IPS-18a (cell line): ENCODE measurements around the gene PARN.
A peak's percentile ranks its signal among the peaks of the same experiment; 100 is the strongest.

ENCODE experiments used
- H3K27ac ChIP-seq: one replicate; pipeline ENCODE4 v1.5.1; 2013; ENCODE audit warnings: low read length
- H3K27me3 ChIP-seq: one replicate; pipeline ENCODE4 v1.6.1; 2013; ENCODE audit warnings: mild to moderate bottlenecking, low read length; ENCODE audit not compliant: control insufficient read depth, insufficient read depth
- H3K36me3 ChIP-seq: one replicate; pipeline ENCODE4 v1.6.1; 2013; ENCODE audit warnings: low read depth, low read length; ENCODE audit not compliant: control insufficient read depth
- H3K4me1 ChIP-seq: one replicate; pipeline ENCODE4 v1.6.1; 2013; ENCODE audit warnings: low read depth, low read length; ENCODE audit not compliant: control insufficient read depth
- H3K4me3 ChIP-seq: one replicate; pipeline ENCODE4 v1.5.1; 2013; ENCODE audit warnings: low read length
- H3K9ac ChIP-seq: one replicate; pipeline ENCODE4 v1.6.1; 2013; ENCODE audit warnings: mild to moderate bottlenecking, low read length, moderate library complexity
- H3K9me3 ChIP-seq: one replicate; pipeline ENCODE4 v1.6.1; 2013; ENCODE audit warnings: low read depth, low read length; ENCODE audit not compliant: control insufficient read depth

The PARN gene

GRCh38 chr16:14491861-14492529 lies 138.1 kb downstream of the PARN start:
- no peak overlapping the region for H3K9ac ChIP-seq
- H3K9me3 ChIP-seq = no peaks in the 10 kb centered on the region
- peaks cover 9% of the 10 kb centered on the region for H3K4me1 ChIP-seq
- H3K27ac ChIP-seq = no peak overlapping the region
- H3K36me3 ChIP-seq = no peaks in the 10 kb centered on the region
- no peaks in the 10 kb centered on the region for H3K27me3 ChIP-seq
- H3K4me3 ChIP-seq = no peak overlapping the region

- Histone ChIP-seq H3K9ac (no peak overlapping the region), H3K9me3 (no peaks in the 10 kb centered on the region), H3K27me3 (no peaks in the 10 kb centered on the region), H3K36me3 (no peaks in the 10 kb centered on the region), H3K27ac (no peak overlapping the region), H3K4me1 (peaks cover 16% of the 10 kb centered on the region), H3K4me3 (no peak overlapping the region)
Observed at GRCh38 chr16:14490235-14490634, 139.8 kb downstream of the PARN start.

GRCh38 chr16:14489460-14489859 lies 140.6 kb downstream of the PARN start:
- H3K27me3 ChIP-seq = no peaks in the 10 kb centered on the region
- H3K36me3 ChIP-seq = no peaks in the 10 kb centered on the region
- no peaks in the 10 kb centered on the region for H3K9me3 ChIP-seq
- H3K4me3 ChIP-seq = no peak overlapping the region
- H3K9ac ChIP-seq = no peak overlapping the region
- H3K4me1 ChIP-seq = peaks cover 16% of the 10 kb centered on the region
- H3K27ac ChIP-seq = no peak overlapping the region

- no peaks in the 10 kb centered on the region for H3K36me3 ChIP-seq
- H3K4me3 ChIP-seq = no peak overlapping the region
- peaks cover 18% of the 10 kb centered on the region for H3K4me1 ChIP-seq
- H3K9me3 ChIP-seq = no peaks in the 10 kb centered on the region
- no peak overlapping the region for H3K27ac ChIP-seq
- H3K27me3 ChIP-seq = no peaks in the 10 kb centered on the region
- no peak overlapping the region for H3K9ac ChIP-seq
Observed at GRCh38 chr16:14487579-14487978, 142.5 kb downstream of the PARN start.

GRCh38 chr16:14486520-14487303 lies 143.3 kb downstream of the PARN start:
- no peaks in the 10 kb centered on the region for H3K27me3 ChIP-seq
- H3K4me3 ChIP-seq = no peak overlapping the region
- H3K9me3 ChIP-seq = no peaks in the 10 kb centered on the region
- peak overlapping the region; percentile 7 for H3K9ac ChIP-seq
- peaks cover 19% of the 10 kb centered on the region for H3K4me1 ChIP-seq
- peak overlapping the region; percentile 54 for H3K27ac ChIP-seq
- peaks cover 3% of the 10 kb centered on the region for H3K36me3 ChIP-seq

GRCh38 chr16:14485811-14486519 lies 144.1 kb downstream of the PARN start:
- Histone ChIP-seq H3K9me3 (peaks cover under 1% of the 10 kb centered on the region), H3K4me1 (peaks cover 19% of the 10 kb centered on the region), H3K27ac (peak overlapping the region; percentile 9), H3K27me3 (no peaks in the 10 kb centered on the region), H3K9ac (peak overlapping the region; percentile 7), H3K4me3 (no peak overlapping the region), H3K36me3 (peaks cover 9% of the 10 kb centered on the region)

- H3K9me3 ChIP-seq = peaks cover 2% of the 10 kb centered on the region
- peaks cover 19% of the 10 kb centered on the region for H3K4me1 ChIP-seq
- no peak overlapping the region for H3K9ac ChIP-seq
- no peak overlapping the region for H3K4me3 ChIP-seq
- no peaks in the 10 kb centered on the region for H3K27me3 ChIP-seq
- H3K27ac ChIP-seq = no peak overlapping the region
- peaks cover 9% of the 10 kb centered on the region for H3K36me3 ChIP-seq
Observed at GRCh38 chr16:14485121-14485551, 144.9 kb downstream of the PARN start.

- Histone ChIP-seq H3K27me3 (no peaks in the 10 kb centered on the region), H3K36me3 (peaks cover 14% of the 10 kb centered on the region), H3K4me1 (peaks cover 13% of the 10 kb centered on the region), H3K9ac (no peak overlapping the region), H3K4me3 (no peak overlapping the region), H3K27ac (no peak overlapping the region), H3K9me3 (peaks cover 2% of the 10 kb centered on the region)
Observed at GRCh38 chr16:14483819-14484385, 146.2 kb downstream of the PARN start.

GRCh38 chr16:14476183-14476582 lies 153.9 kb downstream of the PARN start:
- H3K9me3 ChIP-seq = peaks cover 2% of the 10 kb centered on the region
- H3K9ac ChIP-seq = no peak overlapping the region
- no peak overlapping the region for H3K27ac ChIP-seq
- no peaks in the 10 kb centered on the region for H3K4me1 ChIP-seq
- H3K4me3 ChIP-seq = no peak overlapping the region
- H3K36me3 ChIP-seq = peaks cover 9% of the 10 kb centered on the region
- no peaks in the 10 kb centered on the region for H3K27me3 ChIP-seq

- Histone ChIP-seq H3K27ac (no peak overlapping the region), H3K9ac (no peak overlapping the region)
Observed at GRCh38 chr16:14475370-14476139, 154.5 kb downstream of the PARN start.

GRCh38 chr16:14473488-14473887 lies 156.6 kb downstream of the PARN start:
- Histone ChIP-seq H3K27ac (no peak overlapping the region), H3K9me3 (no peaks in the 10 kb centered on the region), H3K9ac (no peak overlapping the region)

More at GRCh38 chr16:14475370-14476139, 154.5 kb downstream of the PARN start:
- no peaks in the 10 kb centered on the region for H3K4me1 ChIP-seq
- no peaks in the 10 kb centered on the region for H3K27me3 ChIP-seq
- no peak overlapping the region for H3K4me3 ChIP-seq
- H3K9me3 ChIP-seq = no peaks in the 10 kb centered on the region
- peaks cover 7% of the 10 kb centered on the region for H3K36me3 ChIP-seq

More at GRCh38 chr16:14473488-14473887, 156.6 kb downstream of the PARN start:
- H3K27me3 ChIP-seq = no peaks in the 10 kb centered on the region
- no peaks in the 10 kb centered on the region for H3K4me1 ChIP-seq
- no peaks in the 10 kb centered on the region for H3K36me3 ChIP-seq
- H3K4me3 ChIP-seq = no peak overlapping the region
